Activated T-helper 1 cell treated with anti-CD3 and anti-CD28 coated beads, Interleukin-12 subunit alpha, Interleukin-12 subunit beta, Interleukin-2, Interleukin-4 antibody, amounts not matched to agents 30 ng/mL and 10 ng/mL and 1 ng/mL, durations not matched to agents 14 hours and 24 hours and 36 hours (primary cell): Measurements from ENCODE around the gene HNMT. TPM values are rescaled to one million over a fixed set of nuclear protein-coding genes. Genes with fewer than 3 reads are reported as not detected.

Source experiments
- DNase-seq: peaks from one replicate; pipeline ENCODE4 v3.0.0; 2021; ENCODE audit warnings: low spot score
- H3K27ac Mint-ChIP-seq: one replicate; pipeline ENCODE4 v1.8.0; 2021; ENCODE audit warnings: mild to moderate bottlenecking, mixed read lengths
- H3K27me3 Mint-ChIP-seq: one replicate; pipeline ENCODE4 v1.8.0; 2022; ENCODE audit warnings: mild to moderate bottlenecking, moderate library complexity, mixed read lengths; ENCODE audit not compliant: insufficient read depth
- H3K36me3 Mint-ChIP-seq: one replicate; pipeline ENCODE4 v1.8.0; 2021; ENCODE audit warnings: low read depth, mixed read lengths
- H3K4me1 Mint-ChIP-seq: one replicate; pipeline ENCODE4 v1.8.0; 2021; ENCODE audit warnings: low read depth, mixed read lengths
- H3K4me3 Mint-ChIP-seq: one replicate; pipeline ENCODE4 v1.8.0; 2021; ENCODE audit warnings: mild to moderate bottlenecking, moderate library complexity, mixed read lengths
- H3K9me3 Mint-ChIP-seq: one replicate; pipeline ENCODE4 v1.8.0; 2021; ENCODE audit warnings: mixed read lengths
- intact Hi-C: fragments of 100-400 bp; cut with micrococcal nuclease; formaldehyde crosslinking; loops from one replicate; pipeline ENCODE4 v1.15.1; 2024
- total RNA-seq: library from RNA; stranded (reverse); gene quantifications from 2 replicates; pipeline ENCODE4 v1.2.3, GENCODE V29; 2022

The HNMT gene
- total RNA-seq, 1 donor from 2014 or later: not detected

- intact Hi-C loops: no loop called here
- Mint-ChIP-seq H3K4me1 (no peaks in the 10 kb centered on the region), H3K27ac (no peak overlapping the region), H3K4me3 (no peak overlapping the region), H3K27me3 (no peaks in the 10 kb centered on the region), H3K36me3 (no peaks in the 10 kb centered on the region), H3K9me3 (no peaks in the 10 kb centered on the region)
- no peak for DNase-seq
Measured at GRCh38 chr2:137938204-137938603, 26.1 kb upstream of the HNMT start.

GRCh38 chr2:137939026-137939425, 25.2 kb upstream of the HNMT start:
- Mint-ChIP-seq H3K27me3 (no peaks in the 10 kb centered on the region), H3K9me3 (no peaks in the 10 kb centered on the region), H3K4me3 (no peak overlapping the region), H3K4me1 (no peaks in the 10 kb centered on the region), H3K36me3 (no peaks in the 10 kb centered on the region), H3K27ac (no peak overlapping the region)
- intact Hi-C loops: no loop called here
- no peak for DNase-seq

GRCh38 chr2:137940154-137940553, 24.1 kb upstream of the HNMT start:
- H3K4me1 Mint-ChIP-seq: no peaks in the 10 kb centered on the region
- no peak overlapping the region for H3K27ac Mint-ChIP-seq
- intact Hi-C loops: loop anchor here (10.0 kb wide), 1 partner anchor 435 kb away; no protein-coding TSS in a partner anchor
- H3K4me3 Mint-ChIP-seq: no peak overlapping the region
- no peaks in the 10 kb centered on the region for H3K36me3 Mint-ChIP-seq
- no peak for DNase-seq
- H3K9me3 Mint-ChIP-seq: no peaks in the 10 kb centered on the region
- no peaks in the 10 kb centered on the region for H3K27me3 Mint-ChIP-seq

GRCh38 chr2:137942037-137942832, 22.0 kb upstream of the HNMT start:
- H3K27ac Mint-ChIP-seq: no peak overlapping the region
- no peaks in the 10 kb centered on the region for H3K4me1 Mint-ChIP-seq
- no peaks in the 10 kb centered on the region for H3K9me3 Mint-ChIP-seq
- no peak for DNase-seq
- intact Hi-C loops: loop anchor here (10.0 kb wide), 1 partner anchor 433 kb away; no protein-coding TSS in a partner anchor
- no peaks in the 10 kb centered on the region for H3K27me3 Mint-ChIP-seq
- H3K36me3 Mint-ChIP-seq: no peaks in the 10 kb centered on the region
- H3K4me3 Mint-ChIP-seq: no peak overlapping the region

GRCh38 chr2:137942833-137943677, 21.2 kb upstream of the HNMT start:
- Mint-ChIP-seq H3K27ac (no peak overlapping the region), H3K36me3 (no peaks in the 10 kb centered on the region), H3K27me3 (no peaks in the 10 kb centered on the region), H3K4me1 (no peaks in the 10 kb centered on the region), H3K4me3 (no peak overlapping the region), H3K9me3 (no peaks in the 10 kb centered on the region)
- intact Hi-C loops: loop anchor here (10.0 kb wide), 1 partner anchor 432 kb away; no protein-coding TSS in a partner anchor
- DNase-seq: no peak

- Mint-ChIP-seq H3K36me3 (no peaks in the 10 kb centered on the region), H3K27me3 (no peaks in the 10 kb centered on the region), H3K9me3 (no peaks in the 10 kb centered on the region), H3K4me3 (no peak overlapping the region), H3K4me1 (no peaks in the 10 kb centered on the region), H3K27ac (no peak overlapping the region)
- intact Hi-C loops: loop anchor here (10.0 kb wide), 1 partner anchor 431 kb away; no protein-coding TSS in a partner anchor
- DNase-seq: no peak
Measured at GRCh38 chr2:137943678-137944347, 20.5 kb upstream of the HNMT start.

GRCh38 chr2:137944714-137945113, 19.6 kb upstream of the HNMT start:
- H3K27me3 Mint-ChIP-seq: no peaks in the 10 kb centered on the region
- H3K9me3 Mint-ChIP-seq: no peaks in the 10 kb centered on the region
- DNase-seq: no peak
- intact Hi-C loops: loop anchor here (10.0 kb wide), 1 partner anchor 430 kb away; no protein-coding TSS in a partner anchor
- H3K36me3 Mint-ChIP-seq: no peaks in the 10 kb centered on the region
- no peak overlapping the region for H3K4me3 Mint-ChIP-seq
- no peak overlapping the region for H3K27ac Mint-ChIP-seq
- H3K4me1 Mint-ChIP-seq: no peaks in the 10 kb centered on the region

GRCh38 chr2:137945229-137945628, 19.0 kb upstream of the HNMT start:
- no peaks in the 10 kb centered on the region for H3K4me1 Mint-ChIP-seq
- no peak for DNase-seq
- no peak overlapping the region for H3K27ac Mint-ChIP-seq
- H3K9me3 Mint-ChIP-seq: no peaks in the 10 kb centered on the region
- H3K36me3 Mint-ChIP-seq: no peaks in the 10 kb centered on the region
- H3K27me3 Mint-ChIP-seq: no peaks in the 10 kb centered on the region
- intact Hi-C loops: loop anchor here (10.0 kb wide), 1 partner anchor 430 kb away; no protein-coding TSS in a partner anchor
- no peak overlapping the region for H3K4me3 Mint-ChIP-seq

- intact Hi-C loops: loop anchor here (10.0 kb wide), 1 partner anchor 429 kb away; no protein-coding TSS in a partner anchor
- H3K27ac Mint-ChIP-seq: no peak overlapping the region
- H3K9me3 Mint-ChIP-seq: no peaks in the 10 kb centered on the region
- H3K4me1 Mint-ChIP-seq: no peaks in the 10 kb centered on the region
- H3K36me3 Mint-ChIP-seq: no peaks in the 10 kb centered on the region
- DNase-seq: no peak
- H3K27me3 Mint-ChIP-seq: no peaks in the 10 kb centered on the region
- H3K4me3 Mint-ChIP-seq: no peak overlapping the region
Measured at GRCh38 chr2:137946227-137946626, 18.0 kb upstream of the HNMT start.

GRCh38 chr2:137947032-137947727, 17.1 kb upstream of the HNMT start:
- Mint-ChIP-seq H3K4me3 (no peak overlapping the region), H3K27ac (no peak overlapping the region), H3K4me1 (peaks cover 6% of the 10 kb centered on the region), H3K9me3 (peaks cover 5% of the 10 kb centered on the region), H3K27me3 (no peaks in the 10 kb centered on the region), H3K36me3 (no peaks in the 10 kb centered on the region)
- intact Hi-C loops: loop anchor here (1.0 to 10.0 kb wide), 2 partner anchors 428 to 880 kb away; no protein-coding TSS in a partner anchor
- no peak for DNase-seq

GRCh38 chr2:137947728-137948336, 16.4 kb upstream of the HNMT start:
- intact Hi-C loops: loop anchor here (1.0 to 10.0 kb wide), 2 partner anchors 427 to 879 kb away; no protein-coding TSS in a partner anchor
- H3K9me3 Mint-ChIP-seq: peaks cover 5% of the 10 kb centered on the region
- H3K36me3 Mint-ChIP-seq: no peaks in the 10 kb centered on the region
- DNase-seq: no peak
- peaks cover 8% of the 10 kb centered on the region for H3K4me1 Mint-ChIP-seq
- H3K27me3 Mint-ChIP-seq: no peaks in the 10 kb centered on the region
- no peak overlapping the region for H3K27ac Mint-ChIP-seq
- no peak overlapping the region for H3K4me3 Mint-ChIP-seq

GRCh38 chr2:137948894-137949293, 15.4 kb upstream of the HNMT start:
- H3K9me3 Mint-ChIP-seq: peaks cover 5% of the 10 kb centered on the region
- no peaks in the 10 kb centered on the region for H3K27me3 Mint-ChIP-seq
- H3K27ac Mint-ChIP-seq: no peak overlapping the region
- H3K4me1 Mint-ChIP-seq: peaks cover 8% of the 10 kb centered on the region
- no peaks in the 10 kb centered on the region for H3K36me3 Mint-ChIP-seq
- intact Hi-C loops: loop anchor here (10.0 kb wide), 1 partner anchor 426 kb away; no protein-coding TSS in a partner anchor
- no peak for DNase-seq
- no peak overlapping the region for H3K4me3 Mint-ChIP-seq
